ENCODE results near the gene ILRUN.
"Not testable (repeated sequence)": the region's sequence is repeated elsewhere in the genome, so short reads cannot be mapped to it uniquely, and the experiment has no call there.

Gene ILRUN

GRCh38 chr6:34696739-34697543, at the start of gene ILRUN:
Gene ILRUN, minus strand, starts transcription at chr6:34696767. Its CDS starts 164 bp downstream, at chr6:34696603.
- peak; percentile 98 for DNase-seq

DNA sequence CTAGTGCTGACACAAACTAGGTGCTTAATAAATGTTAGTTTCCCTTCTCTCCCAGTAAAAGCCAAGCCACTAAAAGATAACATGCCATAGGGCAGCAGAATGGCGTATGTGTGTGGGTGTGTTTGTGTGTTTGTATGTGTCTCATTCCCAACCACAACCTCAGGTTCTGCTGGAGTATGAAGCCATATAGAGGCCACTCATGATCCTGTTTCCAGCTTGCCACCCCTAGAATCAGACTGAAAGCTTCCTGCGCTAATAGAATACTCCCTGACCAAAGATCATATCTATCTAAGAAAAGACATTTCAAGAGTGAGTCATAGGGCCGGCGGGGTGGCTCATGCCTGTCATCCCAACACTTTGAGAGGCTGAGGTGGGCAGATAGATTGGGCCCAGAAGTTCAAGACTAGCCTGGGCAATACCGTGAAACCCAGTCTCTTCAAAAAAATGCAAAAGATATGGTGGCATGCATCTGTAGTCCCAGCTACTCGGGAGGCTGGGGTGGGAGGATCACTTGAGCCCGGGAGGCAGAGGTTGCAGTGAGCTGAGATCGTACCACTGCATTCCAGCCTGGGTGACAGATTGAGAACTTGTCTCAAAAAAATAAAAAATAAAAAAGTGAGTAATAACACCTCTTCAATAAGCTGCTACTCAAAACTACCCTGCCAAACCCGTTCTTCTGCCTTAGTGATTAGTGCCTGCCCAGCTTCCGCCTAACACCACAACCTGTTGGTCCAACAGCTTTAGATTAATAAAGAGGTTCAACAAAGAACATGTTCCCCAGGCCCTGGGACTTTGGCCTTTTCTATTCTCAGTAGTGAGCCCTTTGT, 48.9 kb upstream of the ILRUN start:
- no peak for DNase-seq

- not testable (repeated sequence) for DNase-seq
These were observed 47.7 kb upstream of the ILRUN start for GRCh38 chr6:34744294-34744647.

- no peak for DNase-seq
These were observed 47.2 kb upstream of the ILRUN start for GRCh38 chr6:34743625-34744293.

DNA sequence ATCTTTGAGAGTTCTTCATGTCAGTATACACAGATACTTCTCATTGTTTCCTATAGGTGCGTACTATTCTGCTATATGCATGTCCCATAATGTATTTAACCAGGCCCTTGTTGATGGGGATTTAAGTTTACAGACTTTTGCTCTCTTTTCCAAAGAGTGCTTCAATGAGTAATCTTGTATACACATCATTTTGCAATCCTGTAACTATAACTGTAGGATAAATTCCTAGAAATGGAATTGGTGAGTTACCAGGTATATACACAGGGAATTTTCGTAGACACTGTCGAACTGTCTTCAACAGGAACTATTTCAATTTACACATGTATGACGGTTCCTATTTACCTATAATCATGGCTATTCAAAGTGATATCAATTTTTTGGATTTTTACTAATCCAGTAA, 45.5 kb upstream of the ILRUN start:
- DNase-seq: no peak

- DNase-seq: no peak
These were observed 40.3 kb upstream of the ILRUN start for GRCh38 chr6:34736823-34737222.

- no peak for DNase-seq
These were observed 35.0 kb upstream of the ILRUN start for GRCh38 chr6:34731393-34732060.

DNA sequence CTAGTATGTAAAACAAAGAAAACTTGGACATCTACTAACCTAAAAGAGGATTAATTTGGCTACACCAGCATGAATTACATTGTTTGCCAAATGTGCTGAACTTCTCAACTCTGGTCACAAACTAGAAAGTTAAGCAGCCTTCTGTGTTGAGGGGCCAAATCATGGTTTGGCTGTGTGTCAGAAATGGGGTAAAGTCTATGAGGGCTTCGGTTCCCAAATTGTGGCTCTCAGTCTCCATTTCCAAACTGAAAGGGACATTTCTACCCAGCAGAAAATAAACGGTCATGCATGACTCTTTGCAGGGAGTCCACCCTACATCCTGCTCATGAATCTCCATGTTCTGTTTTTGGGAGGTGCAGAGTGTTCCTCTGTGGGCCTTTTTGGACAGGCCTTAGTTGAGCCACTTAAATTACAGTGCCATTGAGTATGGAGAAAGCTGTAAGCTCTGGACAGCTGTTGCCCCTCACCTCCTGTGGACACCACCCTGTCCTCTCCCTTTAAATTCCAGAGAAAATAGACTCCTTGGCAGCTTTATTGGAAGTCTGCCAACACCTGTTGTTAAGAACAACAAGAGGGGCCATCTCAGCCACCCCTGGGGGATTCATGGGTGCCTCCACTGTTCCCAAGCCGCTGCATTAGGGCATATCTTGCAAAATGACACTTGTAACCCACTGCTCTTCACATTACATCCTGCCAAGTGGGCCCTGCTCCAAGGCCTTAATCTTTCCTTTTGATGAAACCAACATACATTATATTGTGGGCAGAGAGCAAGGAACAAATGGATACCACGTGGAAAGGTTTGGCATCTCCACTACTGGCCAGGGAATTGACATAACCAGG, 33.3 kb upstream of the ILRUN start:
- DNase-seq: no peak

GRCh38 chr6:34726055-34726454, 29.5 kb upstream of the ILRUN start:
- no peak for DNase-seq

DNA sequence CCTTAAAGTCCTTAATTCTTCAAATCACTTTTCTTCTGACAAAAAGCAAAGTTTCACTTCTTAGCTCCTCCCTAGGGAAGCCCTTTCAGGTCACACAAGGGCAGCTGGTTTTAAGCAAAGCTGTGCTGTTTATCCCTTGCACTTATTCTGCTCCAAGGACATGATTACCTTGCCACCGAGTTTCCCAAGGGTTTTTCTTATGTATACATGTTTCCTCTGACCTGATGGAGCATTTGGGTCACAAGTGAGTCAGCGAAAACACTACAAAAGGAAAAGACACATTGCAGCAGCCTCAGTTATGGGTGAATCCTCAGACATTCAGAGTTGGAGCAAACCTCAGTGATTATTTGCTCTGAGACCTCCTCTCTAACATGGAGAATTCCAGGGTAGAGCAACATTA, 26.6 kb upstream of the ILRUN start:
- no peak for DNase-seq

DNA sequence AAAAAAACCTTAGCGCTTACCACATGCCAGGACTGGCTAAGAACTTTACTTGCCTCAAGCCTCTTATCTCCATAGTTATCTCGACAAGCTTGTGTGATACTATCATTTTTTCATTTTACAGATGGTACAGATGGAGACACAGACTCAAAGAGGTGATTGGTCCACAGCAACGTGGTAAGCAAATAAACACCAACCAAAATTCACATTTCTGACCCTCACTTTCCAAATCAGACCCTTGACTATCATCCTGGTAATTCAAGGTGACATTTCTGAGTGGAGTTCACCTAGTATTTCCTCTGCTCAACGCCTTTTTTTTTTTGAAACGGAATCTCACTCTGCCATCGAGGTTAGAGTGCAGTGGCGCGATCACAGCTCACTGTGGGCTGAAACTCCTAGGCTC, 25.9 kb upstream of the ILRUN start:
- no peak for DNase-seq

DNA sequence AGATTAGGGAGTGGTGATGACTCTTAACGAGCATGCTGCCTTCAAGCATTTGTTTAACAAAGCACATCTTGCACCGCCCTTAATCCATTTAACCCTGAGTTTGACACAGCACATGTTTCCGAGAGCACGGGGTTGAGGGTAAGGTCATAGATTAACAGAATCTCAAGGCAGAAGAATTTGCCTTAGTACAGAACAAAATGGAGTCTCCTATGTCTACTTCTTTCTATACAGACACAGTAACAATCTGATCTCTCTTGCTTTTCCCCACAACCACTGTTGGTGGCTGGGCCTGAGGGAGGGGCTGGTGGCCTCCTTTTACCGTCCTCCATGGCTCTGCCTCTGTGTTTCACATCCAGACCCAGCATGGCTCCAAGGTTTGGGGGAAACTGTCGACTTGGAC, 23.6 kb upstream of the ILRUN start:
- DNase-seq: not testable (repeated sequence)

- DNase-seq: not testable (repeated sequence)
These were observed 23.1 kb upstream of the ILRUN start for GRCh38 chr6:34719646-34720045.

GRCh38 chr6:34718976-34719375, 22.4 kb upstream of the ILRUN start:
- DNase-seq: no peak

- no peak for DNase-seq
These were observed 20.9 kb upstream of the ILRUN start for GRCh38 chr6:34717466-34717865.

DNA sequence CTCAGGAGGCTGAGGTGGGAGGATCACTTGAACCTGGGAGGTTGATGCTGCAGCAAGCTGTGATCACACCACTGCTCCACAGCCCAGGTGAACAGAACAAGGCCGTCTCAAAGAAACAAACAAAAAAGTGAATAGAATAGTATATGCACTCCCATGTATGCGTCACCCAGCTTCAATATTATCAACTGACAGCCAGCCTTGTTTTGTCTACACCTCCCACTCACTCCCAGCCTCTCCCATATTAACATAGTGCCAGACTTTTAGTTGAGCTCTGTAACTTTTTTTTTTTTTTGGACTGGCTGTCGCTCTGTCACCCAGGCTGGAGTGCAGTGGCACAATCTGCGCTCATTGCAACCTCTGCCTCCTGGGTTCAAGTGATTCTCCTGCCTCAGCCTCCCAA, 18.1 kb upstream of the ILRUN start:
- DNase-seq: no peak

DNA sequence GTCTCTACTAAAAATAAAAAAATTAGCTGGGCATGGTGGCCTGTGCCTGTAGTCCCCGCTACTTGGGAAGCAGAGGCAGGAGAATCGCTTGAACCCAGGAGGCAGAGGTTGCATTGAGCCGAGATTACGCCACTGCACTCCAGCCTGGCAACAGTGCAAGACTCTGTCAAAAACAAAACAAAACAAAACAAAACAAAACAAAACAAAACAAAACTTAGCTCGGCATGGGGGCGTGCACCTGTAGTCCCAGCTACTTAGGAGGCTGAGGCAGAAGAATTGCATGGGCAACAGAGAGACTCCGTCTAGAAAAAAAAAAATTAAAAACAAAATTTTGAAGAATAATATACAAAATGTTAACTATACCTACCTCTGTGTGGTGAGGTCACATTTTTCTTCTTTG, 16.3 kb upstream of the ILRUN start:
- not testable (repeated sequence) for DNase-seq

- no peak for DNase-seq
These were observed 12.8 kb upstream of the ILRUN start for GRCh38 chr6:34709386-34709785.

DNA sequence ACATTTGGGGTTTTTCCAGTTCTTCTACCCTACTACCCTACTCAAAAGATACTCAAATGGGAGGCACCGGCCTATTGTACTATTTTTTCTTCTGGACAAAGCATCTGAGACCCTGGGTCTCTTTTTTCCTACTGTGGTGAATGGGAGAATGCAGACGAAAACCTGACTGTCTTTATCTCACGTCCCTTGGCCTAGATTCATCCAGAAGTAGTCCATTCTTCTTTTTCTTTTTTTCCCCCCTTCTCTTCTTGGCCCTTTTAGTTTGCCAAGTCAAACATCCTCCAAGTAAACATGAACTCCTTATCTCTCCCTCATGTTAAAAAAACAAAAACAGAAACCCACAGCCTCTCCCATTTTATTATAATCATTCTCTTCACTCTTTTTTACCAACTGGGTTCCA, 8.7 kb upstream of the ILRUN start:
- DNase-seq: no peak

DNA sequence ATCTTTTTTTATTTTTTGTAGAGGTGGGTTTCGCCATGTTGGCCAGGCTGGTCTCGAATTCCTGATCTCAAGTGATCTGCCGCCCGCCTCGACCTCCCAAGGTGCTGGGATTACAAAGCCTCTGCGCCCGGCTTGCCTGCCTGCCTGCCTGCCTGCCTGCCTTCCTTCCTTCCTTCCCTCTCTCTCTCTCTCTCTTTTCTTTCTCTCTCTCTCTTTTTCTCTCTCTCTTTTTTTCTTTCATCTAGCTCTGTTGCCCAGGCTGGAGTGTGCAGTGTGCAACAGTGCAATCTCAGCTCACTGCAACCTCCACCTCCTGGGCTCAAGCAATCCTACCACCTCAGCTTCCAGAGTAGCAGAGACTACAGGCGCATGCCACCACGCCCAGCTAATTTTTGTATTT, 4.6 kb upstream of the ILRUN start:
- DNase-seq: no peak

GRCh38 chr6:34697904-34698559, 1.5 kb upstream of the ILRUN start:
- DNase-seq: no peak

DNA sequence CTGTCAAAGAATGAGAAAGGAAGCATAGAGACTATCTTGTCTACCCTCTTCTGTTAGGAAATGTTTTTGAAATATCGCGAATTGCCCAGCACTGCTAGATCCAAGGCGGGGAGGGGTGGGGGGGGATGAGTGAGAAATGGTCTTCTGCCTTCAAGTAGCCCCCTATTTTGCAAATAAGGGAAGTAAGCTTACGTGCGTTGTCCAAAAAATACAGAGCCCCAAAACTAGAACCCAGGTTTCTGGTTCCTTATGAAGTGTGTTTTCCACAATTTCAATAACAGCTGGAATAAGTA, 923 bp upstream of the ILRUN start:
- no peak for DNase-seq
